HG03354 (cell line): Measurements from ENCODE around the gene PRKCB.

Experiments used
- ATAC-seq: cut with Tn5 transposase; IDR thresholded peaks from one replicate; pipeline ENCODE4 v1.9.1; 2021; ENCODE audit warnings: mild to moderate bottlenecking; ENCODE audit not compliant: unreplicated experiment, poor library complexity, severe bottlenecking

PRKCB gene

DNA sequence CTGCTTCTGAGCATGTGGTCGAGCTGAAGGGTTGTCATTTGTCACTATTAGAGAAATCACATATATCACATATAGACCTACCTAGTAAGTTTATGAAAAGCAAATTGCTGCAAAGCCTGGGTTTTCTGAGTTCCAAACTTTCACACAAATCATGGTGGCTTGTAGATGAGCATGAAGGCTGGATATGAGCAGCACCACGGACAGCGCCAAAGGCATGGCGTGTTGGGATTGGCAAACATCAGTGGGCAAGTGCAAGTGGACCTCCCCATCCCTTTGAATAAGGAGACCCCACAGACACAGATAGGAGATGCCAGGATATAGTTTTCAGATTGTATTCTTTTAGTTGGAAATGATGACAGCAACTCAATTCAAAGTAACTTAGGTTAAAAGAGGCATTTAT is 342.7 kb downstream of the PRKCB start:
- ATAC-seq = no peak

DNA sequence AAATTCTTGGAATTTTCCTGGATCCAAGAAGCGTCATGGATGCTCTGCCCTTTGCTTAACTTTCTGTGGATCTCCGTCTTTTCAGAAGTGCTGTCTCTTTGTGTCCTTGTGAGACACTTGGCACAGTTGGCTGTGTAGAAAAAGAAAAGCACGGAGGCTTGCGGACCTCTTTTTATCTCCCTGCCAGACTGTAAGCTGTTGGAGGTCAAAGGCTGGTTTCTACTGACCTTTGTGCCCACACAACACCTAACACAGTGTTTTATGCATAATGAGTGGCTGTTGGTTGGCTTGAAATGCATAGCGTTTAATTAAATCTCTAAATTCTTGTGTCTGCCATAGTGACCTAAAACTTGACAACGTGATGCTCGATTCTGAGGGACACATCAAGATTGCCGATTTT is 344.7 kb downstream of the PRKCB start:
- ATAC-seq = no peak

DNA sequence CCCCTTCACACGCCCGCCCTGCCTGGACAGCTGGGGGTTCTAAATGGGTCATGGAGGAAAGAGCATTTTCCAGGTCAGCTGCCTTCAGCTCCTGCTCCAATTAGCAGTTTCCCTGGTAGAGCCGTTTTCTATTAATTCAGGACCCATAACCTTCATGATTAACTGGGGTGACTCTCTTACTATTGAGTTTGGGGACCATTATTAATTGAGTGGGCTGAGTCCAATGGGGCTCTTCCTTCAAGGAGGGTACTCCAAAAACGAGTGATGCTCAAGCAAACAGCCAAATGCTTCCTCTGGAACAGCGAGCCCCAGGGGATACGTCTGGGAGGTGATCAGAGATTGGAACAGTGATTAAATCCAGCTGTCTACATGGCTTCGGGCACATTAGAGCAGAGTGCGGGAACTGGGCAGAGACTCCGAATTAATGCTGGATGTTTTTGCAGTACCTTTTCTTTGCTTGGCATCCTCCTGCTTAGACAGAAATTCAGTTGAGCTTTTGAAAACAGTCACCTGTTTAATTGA is 352.3 kb downstream of the PRKCB start:
- no peak for ATAC-seq

DNA sequence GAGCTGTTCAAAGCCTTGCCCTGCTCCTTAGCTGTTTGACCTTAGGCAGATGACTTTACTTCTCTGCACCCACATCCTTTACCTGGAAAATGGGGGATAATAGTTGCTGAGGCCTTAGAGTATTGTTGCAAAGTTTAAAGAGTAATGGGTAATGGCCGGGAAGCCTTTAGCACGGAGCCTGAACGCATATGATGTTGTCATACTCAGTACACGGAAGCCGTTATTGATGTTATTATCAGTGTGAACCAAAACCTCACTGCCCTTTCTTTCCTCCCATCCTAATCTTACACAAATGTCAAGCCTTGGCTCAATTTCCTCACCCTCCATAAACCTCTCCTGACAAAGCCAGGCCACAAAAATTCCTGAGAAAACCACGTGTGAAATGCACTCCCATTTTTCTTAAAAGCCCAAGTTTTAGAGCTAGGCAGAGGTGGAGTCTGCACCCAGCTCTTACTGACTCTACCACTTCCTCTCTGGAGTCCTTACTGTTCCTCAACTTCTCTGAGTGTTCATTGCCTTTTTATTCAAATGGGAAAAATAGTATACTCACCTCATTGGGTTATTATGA is 353.1 kb downstream of the PRKCB start:
- ATAC-seq = no peak

DNA sequence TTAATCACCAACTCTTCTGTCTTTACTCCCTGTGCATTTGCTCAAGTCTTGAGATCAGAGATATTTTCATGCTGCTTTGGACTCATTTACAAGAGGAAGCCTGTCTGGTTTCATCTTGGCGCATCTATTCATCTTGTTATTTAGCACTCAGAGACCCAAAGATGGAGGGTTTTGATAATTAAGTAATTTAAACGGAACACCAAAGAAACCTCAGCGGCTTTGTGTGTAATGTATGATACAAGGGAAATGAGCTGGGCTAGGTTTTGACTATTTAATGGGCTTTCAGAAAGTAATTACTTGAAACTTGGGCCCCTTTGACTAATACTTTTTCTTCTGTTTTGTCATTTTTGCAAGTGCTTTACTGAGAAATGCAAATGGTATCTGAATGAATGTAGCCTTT is 354.2 kb downstream of the PRKCB start:
- ATAC-seq = no peak

DNA sequence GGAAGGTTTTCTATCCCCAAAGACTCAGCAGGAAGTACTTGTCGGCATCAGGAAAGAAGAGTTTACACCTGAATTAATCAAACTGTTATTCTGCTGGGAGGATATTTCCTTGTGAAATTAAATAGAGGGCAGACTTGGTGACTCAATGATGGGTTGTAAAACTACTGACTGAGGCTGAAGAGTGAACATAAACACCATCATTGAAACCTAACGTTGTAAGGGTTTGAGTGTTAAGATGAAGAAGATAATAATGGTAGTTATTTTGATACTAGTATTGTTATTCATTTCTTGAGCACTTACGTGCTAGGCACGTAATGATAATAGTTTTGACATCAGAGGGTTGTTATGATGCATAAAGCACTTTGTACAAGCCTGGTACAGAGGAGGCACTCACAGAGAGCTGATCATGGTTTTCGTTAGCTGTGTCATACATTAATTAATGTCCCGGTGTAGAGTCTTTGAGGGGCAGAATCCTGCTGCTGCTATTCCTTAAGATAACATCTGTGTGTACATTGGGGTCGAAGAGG is 356.2 kb downstream of the PRKCB start:
- ATAC-seq = no peak

DNA sequence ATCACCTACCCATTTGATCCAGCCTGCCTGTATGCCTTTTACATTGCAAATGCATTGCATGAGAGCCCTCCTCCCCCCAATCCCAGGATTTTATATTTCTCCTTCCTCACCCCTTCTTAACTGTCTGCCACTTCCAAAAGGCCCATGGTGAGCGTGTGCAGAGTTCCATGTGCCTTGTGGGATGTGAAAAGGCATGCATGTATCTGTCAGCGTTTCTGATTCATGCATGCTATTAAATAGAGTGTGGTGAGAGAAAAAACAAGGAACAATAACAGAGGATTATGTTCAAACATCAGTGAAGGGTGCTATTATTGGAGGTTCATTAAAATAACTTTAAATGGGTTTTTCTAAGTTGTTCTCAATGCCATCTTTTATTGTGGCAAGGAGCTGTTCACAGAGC is 359.4 kb downstream of the PRKCB start:
- no peak for ATAC-seq

DNA sequence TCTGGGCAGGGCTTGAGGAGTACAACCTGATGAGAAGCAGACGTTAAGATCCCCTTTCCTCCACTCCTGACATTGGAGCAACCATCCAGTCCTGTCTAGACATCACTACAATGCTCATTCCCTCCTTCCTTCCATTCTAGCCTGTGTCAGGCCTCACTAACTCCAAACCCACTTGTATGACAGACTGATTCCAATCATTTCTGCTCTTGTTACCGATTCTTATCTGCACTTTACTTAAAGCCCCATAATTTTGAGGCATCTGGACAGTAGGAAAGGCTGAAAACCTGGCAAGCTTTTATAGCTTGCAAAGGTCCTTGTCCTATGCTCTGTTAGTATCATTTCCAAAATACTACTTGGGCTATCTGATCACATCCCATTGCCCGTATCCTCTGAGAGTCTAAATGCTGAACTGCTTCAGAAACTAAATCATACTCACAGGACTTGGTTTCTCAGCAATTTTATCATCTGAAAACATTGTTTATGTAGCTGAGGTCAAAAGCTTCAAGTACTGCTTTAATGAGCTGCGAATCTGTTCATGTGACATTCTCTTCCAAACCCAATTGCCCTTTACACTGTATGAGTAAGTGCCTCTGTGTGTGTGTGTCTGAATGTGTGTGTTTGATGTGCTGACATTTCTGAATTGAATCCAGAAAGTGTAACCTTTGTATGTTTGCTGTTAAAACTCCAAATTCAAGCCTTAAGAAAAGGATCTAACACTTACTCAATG is 363.2 kb downstream of the PRKCB start:
- no peak for ATAC-seq

DNA sequence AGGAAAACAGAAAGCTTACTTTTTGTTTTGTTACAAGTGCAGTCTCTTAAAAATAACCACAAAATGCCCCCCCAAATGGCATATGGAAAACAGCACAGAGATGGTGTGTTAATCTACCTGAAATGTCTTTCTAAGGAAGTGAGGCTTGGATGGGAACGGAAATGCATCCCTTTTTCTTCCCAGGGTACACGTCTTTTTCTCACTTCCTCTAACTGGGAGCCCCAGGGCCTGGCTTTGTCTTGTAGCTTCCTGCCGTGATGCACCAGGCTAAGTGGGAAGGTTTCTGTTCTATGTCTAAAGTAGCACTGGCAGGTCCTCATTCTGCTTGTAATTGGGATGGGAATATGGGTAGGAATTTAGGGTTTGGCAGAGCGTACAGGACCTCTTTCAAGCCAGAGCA is 367.9 kb downstream of the PRKCB start:
- no peak for ATAC-seq

DNA sequence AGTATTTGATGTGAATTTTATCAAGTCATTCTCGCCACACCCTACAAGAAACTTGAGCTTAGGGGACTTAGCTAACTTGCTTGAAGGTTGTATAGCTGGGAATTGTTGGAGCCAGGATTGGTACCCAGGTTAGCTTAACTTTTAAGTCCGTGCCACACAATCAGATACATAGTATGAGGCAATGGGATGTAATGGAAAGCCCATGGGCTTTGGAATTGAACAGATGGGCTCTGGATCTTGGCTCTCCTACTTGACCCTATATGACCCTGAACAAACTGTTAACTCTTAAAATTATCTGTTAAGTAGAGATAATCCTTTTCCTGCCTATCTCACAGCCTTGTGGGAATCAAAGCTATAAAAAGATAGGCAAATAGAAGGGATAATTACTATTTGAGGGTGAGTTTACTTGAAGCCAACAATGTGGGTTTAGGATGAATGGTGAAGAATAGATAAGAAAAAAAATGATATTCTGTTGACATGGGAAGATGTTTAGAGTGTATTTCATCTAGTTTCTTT is 368.4 kb downstream of the PRKCB start:
- ATAC-seq = no peak

DNA sequence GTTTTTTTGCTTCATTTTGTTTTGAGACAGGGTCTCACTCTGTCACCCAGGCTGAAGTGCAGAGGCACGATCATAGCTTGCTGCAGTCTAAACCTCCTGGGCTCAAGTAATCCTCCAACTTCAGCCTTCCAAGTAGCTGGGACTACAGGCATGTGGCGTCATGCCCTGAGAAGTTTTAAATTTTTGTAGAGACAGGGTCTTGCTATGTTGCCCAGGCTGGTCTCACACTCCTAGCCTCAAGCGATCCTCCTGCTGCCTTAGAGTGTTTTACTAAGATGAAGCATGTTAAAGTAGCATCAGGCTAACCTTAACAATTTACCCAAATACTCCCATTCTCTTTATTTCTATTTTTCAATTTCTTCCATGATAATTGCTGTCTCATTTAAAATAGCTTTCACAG is 371.1 kb downstream of the PRKCB start:
- ATAC-seq = no peak

DNA sequence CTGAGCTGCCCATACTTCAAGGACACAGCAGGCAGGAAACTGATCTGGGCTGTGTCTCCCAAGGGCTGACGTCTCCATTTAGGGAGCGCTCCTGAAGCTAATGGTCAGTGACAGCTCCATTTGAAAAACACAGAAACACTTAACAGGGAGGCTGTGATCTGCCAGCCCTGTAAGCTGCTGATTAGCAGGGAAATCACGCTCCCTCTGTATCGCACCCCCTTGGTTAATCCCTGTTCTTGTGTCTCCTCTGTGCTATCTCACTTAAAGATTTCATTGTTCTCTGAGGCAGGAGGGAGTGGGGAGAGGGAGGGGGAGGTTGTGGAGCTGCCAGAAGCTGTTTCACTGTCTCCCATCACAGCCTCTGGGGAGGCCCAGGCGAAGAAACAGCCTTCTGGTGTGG is 372.9 kb downstream of the PRKCB start:
- no peak for ATAC-seq

DNA sequence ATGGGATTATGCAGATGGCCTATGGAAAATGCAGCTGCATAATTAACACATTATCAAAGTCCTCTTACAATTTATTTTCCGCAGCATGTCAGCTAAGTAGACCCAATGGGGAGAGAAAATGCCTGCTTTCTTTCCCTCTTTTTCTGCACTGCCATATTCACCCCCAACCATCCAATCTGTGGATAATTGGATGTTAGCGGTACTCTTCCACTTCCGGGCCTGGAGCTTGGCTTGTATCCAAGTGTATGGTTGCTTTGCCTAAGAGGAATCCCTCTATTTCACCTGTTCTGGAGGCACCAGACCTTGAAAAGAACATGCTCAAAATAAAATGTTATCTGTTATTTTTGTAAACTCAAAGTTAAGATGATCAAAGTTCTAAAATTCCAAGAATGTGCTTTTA is 379.2 kb downstream of the PRKCB start:
- no peak for ATAC-seq

DNA sequence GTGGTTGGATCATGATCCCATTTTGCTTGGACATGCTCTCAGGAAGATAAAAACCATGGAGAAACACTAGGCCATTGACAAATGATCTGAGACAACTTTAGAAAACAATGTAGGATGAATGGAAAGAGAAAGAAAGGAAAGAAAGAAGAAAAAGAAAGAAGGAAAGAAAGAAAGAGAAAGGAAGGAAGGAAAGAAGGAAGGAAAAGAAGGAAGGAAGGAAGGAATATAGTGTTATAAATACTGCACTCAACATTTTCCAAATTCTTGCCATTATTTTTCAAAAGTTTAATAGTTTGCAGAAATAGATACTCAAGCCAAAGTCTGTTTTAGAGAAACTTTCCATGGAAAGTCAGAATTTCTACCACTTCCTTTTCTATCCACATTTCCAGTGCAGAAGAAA is 381.2 kb downstream of the PRKCB start:
- no peak for ATAC-seq

DNA sequence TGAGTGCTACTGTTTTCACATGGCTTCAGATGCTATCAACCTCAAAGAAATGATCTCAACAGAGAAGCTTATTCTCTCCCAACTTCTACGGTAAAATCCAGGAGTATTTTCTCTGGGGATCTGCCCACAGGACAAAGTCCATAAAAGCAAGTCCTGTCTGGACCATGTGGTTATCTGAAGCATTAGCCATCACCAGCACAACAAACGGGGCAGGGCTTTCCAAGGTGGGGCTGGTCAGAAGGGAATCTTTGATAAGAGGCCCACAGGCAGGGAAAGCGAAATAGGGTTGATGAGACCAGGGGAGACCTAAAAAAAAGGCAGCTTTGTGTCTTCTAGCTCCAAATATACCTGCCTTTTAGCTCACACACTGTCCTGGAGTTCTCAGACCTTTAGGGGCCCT is 381.7 kb downstream of the PRKCB start:
- ATAC-seq = no peak

DNA sequence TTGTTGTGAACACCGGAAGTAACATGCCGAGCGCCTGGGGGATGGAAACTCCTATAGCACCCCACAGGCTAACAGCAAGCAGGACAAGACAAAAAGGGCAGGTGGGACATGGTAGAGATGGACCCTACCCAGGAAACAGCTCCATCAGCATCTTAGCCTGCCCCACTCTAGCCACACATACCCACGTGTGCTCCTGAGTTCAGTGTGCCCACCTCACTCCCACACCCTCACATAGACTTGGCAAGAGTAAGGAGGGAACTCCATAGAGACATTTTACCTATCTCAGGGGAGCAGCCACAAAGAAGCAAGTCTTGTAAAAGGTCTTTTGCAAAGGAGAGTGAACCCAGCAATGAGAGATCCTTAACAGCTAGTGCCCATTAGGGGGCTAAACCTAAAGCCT is 382.5 kb downstream of the PRKCB start:
- no peak for ATAC-seq

DNA sequence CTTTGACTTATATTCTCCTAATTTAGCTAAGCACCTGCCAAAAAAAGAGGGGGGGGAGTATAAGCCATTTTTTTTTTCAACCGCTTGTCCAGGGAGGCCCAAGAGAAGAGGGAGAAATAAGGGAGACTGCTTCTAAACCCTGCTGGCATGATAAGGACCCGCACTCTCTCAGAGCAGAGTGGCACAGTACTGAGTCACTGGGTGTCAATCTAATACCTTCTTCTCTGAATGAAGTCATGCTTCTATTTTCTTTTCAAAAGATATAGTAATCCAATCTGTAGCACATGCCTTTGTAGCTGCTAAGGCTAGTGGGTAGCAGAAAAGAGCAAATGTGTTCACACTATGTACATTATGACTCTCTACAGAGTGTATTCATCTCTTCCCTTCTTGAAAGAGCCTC is 385.4 kb downstream of the PRKCB start:
- no peak for ATAC-seq

DNA sequence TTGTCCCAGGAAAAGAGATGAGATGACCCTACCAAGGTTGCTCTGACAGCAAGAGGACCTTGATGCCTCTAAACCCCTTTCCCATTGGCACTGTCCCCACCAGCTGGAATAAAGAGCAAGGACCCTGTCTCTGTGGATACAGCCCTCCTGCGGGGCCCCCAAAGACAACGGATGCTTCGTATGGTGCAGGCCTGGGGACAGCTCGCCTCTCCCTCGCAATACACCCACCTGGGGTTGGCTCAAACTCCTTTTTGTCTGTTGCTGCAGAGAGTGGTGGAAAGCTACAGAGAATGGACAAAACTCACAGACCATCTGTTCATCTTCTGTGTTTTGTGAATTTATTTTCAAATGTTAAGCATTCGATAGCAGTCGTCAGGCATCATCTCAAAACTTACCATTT is 392.7 kb downstream of the PRKCB start:
- ATAC-seq = no peak

DNA sequence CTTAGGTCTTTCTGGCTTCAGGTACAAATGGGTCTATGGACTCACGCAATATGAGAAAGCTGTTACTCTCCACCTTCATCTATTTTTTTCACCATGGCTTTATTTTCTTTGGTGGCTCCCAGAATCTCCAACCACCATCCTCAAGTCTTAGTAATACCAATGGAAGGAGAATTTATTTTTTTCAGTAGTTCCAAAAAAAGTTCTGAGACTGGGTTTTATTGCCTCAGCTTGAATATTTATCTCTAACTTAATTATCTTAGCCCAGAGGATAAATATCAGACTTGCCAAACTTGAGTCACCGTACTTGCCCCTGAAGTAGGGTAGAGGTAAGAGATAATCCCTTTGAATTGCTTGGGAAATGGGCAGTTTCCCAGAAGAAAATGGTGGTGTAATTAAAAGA is 397.2 kb downstream of the PRKCB start:
- no peak for ATAC-seq

DNA sequence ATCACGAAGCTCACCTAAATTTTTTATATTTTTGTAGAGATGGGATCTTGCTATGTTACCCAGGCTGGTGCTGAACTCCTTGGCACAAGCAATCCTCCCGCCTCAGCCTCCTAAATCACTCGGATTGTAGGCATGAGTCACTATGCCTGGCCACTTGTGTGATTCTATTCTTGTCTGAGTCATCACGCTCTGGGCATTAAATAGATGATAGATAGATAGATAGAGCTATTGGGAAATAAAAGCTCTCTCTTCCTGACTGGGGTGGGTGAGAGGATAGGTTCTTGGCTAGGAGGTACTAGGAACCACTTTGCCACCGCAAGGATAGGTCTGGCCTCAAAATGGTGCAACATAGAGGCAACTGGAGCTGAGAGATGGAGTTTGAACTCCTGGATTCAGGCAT is 399.0 kb downstream of the PRKCB start:
- no peak for ATAC-seq

DNA sequence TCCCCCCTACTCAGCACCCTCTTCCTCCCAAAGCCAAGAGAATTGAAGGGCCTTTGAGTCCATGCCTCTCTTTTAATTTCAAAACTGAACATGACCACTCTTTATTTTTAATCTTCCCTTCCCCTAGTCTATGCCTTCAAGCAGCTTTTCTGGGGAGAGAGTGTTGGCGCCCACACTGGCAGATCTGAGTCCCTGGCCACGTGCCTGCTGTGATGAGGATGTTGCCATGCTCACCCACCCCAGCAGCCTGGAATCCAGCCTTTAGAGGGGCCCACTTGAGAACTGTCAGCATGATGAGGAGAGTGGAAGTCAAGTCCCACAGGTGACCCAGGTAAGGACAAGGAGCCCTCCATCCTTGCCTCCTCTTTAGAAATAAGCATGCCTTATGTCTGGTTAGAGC is 400.0 kb downstream of the PRKCB start:
- no peak for ATAC-seq
